GM19372 (cell line): ENCODE measurements around the gene NRF1.
"Not testable (repeated sequence)": the region's sequence is repeated elsewhere in the genome, so short reads cannot be mapped to it uniquely, and the experiment has no call there.

Experiments
- ATAC-seq: cut with Tn5 transposase; IDR thresholded peaks from one replicate; pipeline ENCODE4 v1.9.1; 2021; ENCODE audit warnings: mild to moderate bottlenecking, low read depth, moderate library complexity; ENCODE audit not compliant: unreplicated experiment

NRF1 gene

GRCh38 chr7:129611246-129612111, at the start of gene NRF1:
NRF1 (plus strand) TSS chr7:129611720; CDS start chr7:129657352, 45,632 bp downstream.
- peak; percentile 77 for ATAC-seq

- ATAC-seq: not testable (repeated sequence)
Observed at GRCh38 chr7:129566323-129566722, 45.2 kb upstream of the NRF1 start.

GRCh38 chr7:129567377-129567776, 44.1 kb upstream of the NRF1 start:
- ATAC-seq: no peak

- ATAC-seq: no peak
Observed at GRCh38 chr7:129568240-129568639, 43.3 kb upstream of the NRF1 start.

- ATAC-seq: no peak
Observed at GRCh38 chr7:129569326-129569725, 42.2 kb upstream of the NRF1 start.

GRCh38 chr7:129569811-129570215, 41.7 kb upstream of the NRF1 start:
- ATAC-seq: no peak

- no peak for ATAC-seq
Observed at GRCh38 chr7:129571201-129571600, 40.3 kb upstream of the NRF1 start.

- no peak for ATAC-seq
Observed at GRCh38 chr7:129572205-129572604, 39.3 kb upstream of the NRF1 start.

GRCh38 chr7:129574487-129574886, 37.0 kb upstream of the NRF1 start:
- no peak for ATAC-seq

- no peak for ATAC-seq
Observed at GRCh38 chr7:129575699-129576098, 35.8 kb upstream of the NRF1 start.

GRCh38 chr7:129576138-129576537, 35.4 kb upstream of the NRF1 start:
- ATAC-seq: no peak

- no peak for ATAC-seq
Observed at GRCh38 chr7:129578829-129579228, 32.7 kb upstream of the NRF1 start.

- ATAC-seq: not testable (repeated sequence)
Observed at GRCh38 chr7:129586179-129586578, 25.3 kb upstream of the NRF1 start.

- no peak for ATAC-seq
Observed at GRCh38 chr7:129588268-129588667, 23.3 kb upstream of the NRF1 start.

GRCh38 chr7:129591868-129592267, 19.7 kb upstream of the NRF1 start:
- ATAC-seq: no peak

GRCh38 chr7:129596386-129596785, 15.1 kb upstream of the NRF1 start:
- not testable (repeated sequence) for ATAC-seq

- no peak for ATAC-seq
Observed at GRCh38 chr7:129597672-129598071, 13.8 kb upstream of the NRF1 start.

- no peak for ATAC-seq
Observed at GRCh38 chr7:129599174-129599573, 12.3 kb upstream of the NRF1 start.

GRCh38 chr7:129603594-129603993, 7.9 kb upstream of the NRF1 start:
- ATAC-seq: not testable (repeated sequence)

GRCh38 chr7:129604021-129604420, 7.5 kb upstream of the NRF1 start:
- ATAC-seq: not testable (repeated sequence)

GRCh38 chr7:129604713-129605437, 6.6 kb upstream of the NRF1 start:
- ATAC-seq: no peak
